ENCODE results near the gene ZNF580. TPM values are rescaled to one million over a fixed set of nuclear protein-coding genes. Genes with fewer than 3 reads are reported as not detected.

ZNF580 gene
- total RNA-seq, 1 donor from 2014 or later, result 2.8 TPM

DNA sequence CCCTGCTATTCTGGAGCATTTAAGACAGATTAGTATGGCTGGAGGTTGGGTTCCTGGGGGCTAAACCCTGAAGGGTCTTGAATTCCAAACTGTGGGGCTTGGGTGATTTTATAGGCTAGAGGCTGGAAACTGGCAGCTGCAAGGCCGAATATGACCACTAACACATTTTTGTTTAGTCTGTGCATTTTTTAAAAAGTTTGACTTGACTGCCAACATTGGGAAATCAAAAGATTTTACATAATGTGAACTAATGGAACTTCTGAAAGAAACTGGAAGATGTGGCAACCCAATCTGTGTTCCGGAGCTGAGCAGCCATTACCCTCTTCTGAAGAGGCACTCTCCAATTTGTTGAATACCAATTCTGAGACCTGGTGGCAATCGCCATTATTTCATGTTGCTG, 21.5 kb upstream of the ZNF580 start:
- peaks cover 21% of the 10 kb centered on the region for H3K4me1 Mint-ChIP-seq
- Histone ChIP-seq H3K4me3 (no peak overlapping the region), H2AFZ (replicated peaks) (no peak overlapping the region), H3K79me2 (ENCODE audit: low read depth) (peaks cover 12% of the 10 kb centered on the region), H3K4me2 (no peak overlapping the region), H3K9ac (no peak overlapping the region), H3K27me3 (no peaks in the 10 kb centered on the region), H3K27ac (no peak overlapping the region), H3F3A (ENCODE audit: low read depth) (peaks cover 17% of the 10 kb centered on the region), H4K20me1 (ENCODE audit: low read depth) (peaks cover 12% of the 10 kb centered on the region), H3K4me1 (no peaks in the 10 kb centered on the region), H3K36me3 (no peaks in the 10 kb centered on the region), H3K9me3 (ENCODE audit: low read depth) (no peaks in the 10 kb centered on the region)
- TF ChIP-seq EZH2phosphoT487 (IDR thresholded peaks at IDR 0.05), result no peak
- TF ChIP-seq, protein P1, sequence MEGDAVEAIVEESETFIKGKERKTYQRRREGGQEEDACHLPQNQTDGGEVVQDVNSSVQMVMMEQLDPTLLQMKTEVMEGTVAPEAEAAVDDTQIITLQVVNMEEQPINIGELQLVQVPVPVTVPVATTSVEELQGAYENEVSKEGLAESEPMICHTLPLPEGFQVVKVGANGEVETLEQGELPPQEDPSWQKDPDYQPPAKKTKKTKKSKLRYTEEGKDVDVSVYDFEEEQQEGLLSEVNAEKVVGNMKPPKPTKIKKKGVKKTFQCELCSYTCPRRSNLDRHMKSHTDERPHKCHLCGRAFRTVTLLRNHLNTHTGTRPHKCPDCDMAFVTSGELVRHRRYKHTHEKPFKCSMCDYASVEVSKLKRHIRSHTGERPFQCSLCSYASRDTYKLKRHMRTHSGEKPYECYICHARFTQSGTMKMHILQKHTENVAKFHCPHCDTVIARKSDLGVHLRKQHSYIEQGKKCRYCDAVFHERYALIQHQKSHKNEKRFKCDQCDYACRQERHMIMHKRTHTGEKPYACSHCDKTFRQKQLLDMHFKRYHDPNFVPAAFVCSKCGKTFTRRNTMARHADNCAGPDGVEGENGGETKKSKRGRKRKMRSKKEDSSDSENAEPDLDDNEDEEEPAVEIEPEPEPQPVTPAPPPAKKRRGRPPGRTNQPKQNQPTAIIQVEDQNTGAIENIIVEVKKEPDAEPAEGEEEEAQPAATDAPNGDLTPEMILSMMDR (IDR thresholded peaks at IDR 0.05), result no peak
- H3K27me3 Mint-ChIP-seq (ENCODE audit: insufficient read depth, low read depth), result peaks cover 7% of the 10 kb centered on the region
- no peaks in the 10 kb centered on the region for H3K9me3 Mint-ChIP-seq
- no peak overlapping the region for H3K4me3 Mint-ChIP-seq
- no peak for DNase-seq (ENCODE audit: low spot score)
- no peak overlapping the region for H3K27ac Mint-ChIP-seq
- peaks cover 18% of the 10 kb centered on the region for H3K36me3 Mint-ChIP-seq

DNA sequence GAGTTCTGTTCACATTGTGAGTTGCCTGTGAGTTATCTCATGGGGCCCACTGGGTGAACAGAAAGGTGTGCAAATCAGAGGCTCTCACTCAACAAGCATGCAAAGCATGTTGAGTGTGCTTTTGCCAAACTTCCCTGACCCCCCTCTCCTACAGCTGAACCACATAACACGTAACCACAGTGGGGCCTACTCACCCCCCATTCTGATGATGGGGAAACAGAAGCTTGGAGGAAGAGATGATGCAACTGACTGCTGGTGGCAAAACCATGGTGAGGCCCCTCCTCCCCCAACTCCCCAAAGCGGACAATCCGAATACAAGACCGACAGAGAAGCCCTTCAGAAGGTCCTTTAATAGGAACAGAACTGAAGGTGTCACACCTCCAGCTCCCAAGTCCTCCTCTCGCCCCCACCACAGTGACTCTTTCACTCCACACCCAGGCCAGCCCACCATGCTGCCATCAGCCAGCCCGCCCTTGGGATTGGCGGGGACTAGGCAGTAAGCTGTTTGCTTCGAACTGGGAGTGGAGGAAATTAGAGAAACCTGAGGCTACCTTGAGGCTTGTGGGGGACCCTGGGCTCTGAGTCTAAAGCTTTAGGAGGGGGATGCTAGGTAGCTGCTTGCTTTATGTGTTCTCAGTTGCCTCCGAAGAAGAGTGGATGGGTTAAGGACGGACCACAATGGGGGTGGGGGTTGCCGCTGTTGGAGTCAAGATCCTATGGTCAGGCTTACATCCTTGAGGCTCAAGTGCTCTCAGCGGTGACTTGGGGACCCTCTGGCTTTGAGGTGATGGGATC, 20.2 kb upstream of the ZNF580 start:
- H3K79me2 ChIP-seq (ENCODE audit: low read depth), result peaks cover 12% of the 10 kb centered on the region
- H4K20me1 ChIP-seq (ENCODE audit: low read depth), result peaks cover 12% of the 10 kb centered on the region
- H3F3A ChIP-seq (ENCODE audit: low read depth), result peaks cover 26% of the 10 kb centered on the region
- H3K4me3 ChIP-seq, result no peak overlapping the region
- H3K27ac ChIP-seq, result no peak overlapping the region
- H3K4me3 Mint-ChIP-seq, result peak overlapping the region; percentile 59
- H2AFZ ChIP-seq (replicated peaks), result no peak overlapping the region
- H3K4me1 Mint-ChIP-seq, result peaks cover 28% of the 10 kb centered on the region
- no peak for TF ChIP-seq EZH2 (IDR thresholded peaks at IDR 0.05)
- TF ChIP-seq, protein P1 (IDR thresholded peaks at IDR 0.05), result no peak
- TF ChIP-seq EZH2phosphoT487 (IDR thresholded peaks at IDR 0.05), result no peak
- peaks cover 7% of the 10 kb centered on the region for H3K27me3 Mint-ChIP-seq (ENCODE audit: insufficient read depth, low read depth)
- no peaks in the 10 kb centered on the region for H3K9me3 ChIP-seq (ENCODE audit: low read depth)
- no peaks in the 10 kb centered on the region for H3K9me3 Mint-ChIP-seq
- no peak overlapping the region for H3K4me2 ChIP-seq
- no peaks in the 10 kb centered on the region for H3K36me3 ChIP-seq
- no peak for DNase-seq (ENCODE audit: low spot score)
- peaks cover 18% of the 10 kb centered on the region for H3K36me3 Mint-ChIP-seq
- H3K4me1 ChIP-seq, result peaks cover 5% of the 10 kb centered on the region
- H3K27ac Mint-ChIP-seq, result peak overlapping the region; percentile 72
- H3K27me3 ChIP-seq, result no peaks in the 10 kb centered on the region
- no peak overlapping the region for H3K9ac ChIP-seq

DNA sequence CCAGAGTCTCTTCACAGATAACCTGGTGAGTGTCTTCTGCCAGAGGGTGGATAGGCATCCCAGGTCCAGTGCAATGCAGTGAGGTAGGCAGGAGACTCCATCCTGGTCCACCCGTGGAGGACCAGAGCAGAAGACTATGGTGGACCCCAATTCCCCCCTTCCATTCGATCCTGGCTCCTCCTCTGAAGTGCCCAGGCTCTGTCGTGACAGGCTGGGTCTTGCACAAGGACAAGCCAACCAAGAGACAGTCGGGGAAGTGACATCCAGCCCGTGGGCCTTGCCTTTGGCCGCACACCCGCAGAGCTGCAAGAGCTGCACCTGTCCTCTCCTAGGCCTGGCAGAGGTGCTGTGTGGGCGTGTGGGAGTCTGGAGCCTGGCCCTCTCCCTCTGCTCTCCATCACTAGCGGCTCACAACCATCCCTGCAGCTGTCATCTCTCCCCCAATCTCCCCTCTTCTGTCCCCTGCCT, 19.6 kb upstream of the ZNF580 start:
- Histone ChIP-seq H3K36me3 (no peaks in the 10 kb centered on the region), H4K20me1 (ENCODE audit: low read depth) (peaks cover 12% of the 10 kb centered on the region), H3K9ac (no peak overlapping the region), H3K4me2 (no peak overlapping the region), H3K79me2 (ENCODE audit: low read depth) (peaks cover 12% of the 10 kb centered on the region), H3F3A (ENCODE audit: low read depth) (peaks cover 26% of the 10 kb centered on the region), H3K9me3 (ENCODE audit: low read depth) (no peaks in the 10 kb centered on the region), H3K4me3 (no peak overlapping the region), H3K27ac (no peak overlapping the region), H2AFZ (replicated peaks) (no peak overlapping the region), H3K27me3 (no peaks in the 10 kb centered on the region), H3K4me1 (peaks cover 5% of the 10 kb centered on the region)
- DNase-seq (ENCODE audit: low spot score), result no peak
- Mint-ChIP-seq H3K36me3 (peaks cover 18% of the 10 kb centered on the region), H3K9me3 (no peaks in the 10 kb centered on the region), H3K27me3 (ENCODE audit: insufficient read depth, low read depth) (peaks cover 7% of the 10 kb centered on the region), H3K27ac (no peak overlapping the region), H3K4me1 (peaks cover 28% of the 10 kb centered on the region), H3K4me3 (no peak overlapping the region)
- no peak for TF ChIP-seq EZH2 (IDR thresholded peaks at IDR 0.05)
- no peak for TF ChIP-seq EZH2phosphoT487 (IDR thresholded peaks at IDR 0.05)
- TF ChIP-seq, protein P1 (IDR thresholded peaks at IDR 0.05), result no peak

Measured in neural progenitor cell (in vitro differentiated cells).